ENCODE results near the gene B3GNT9. TPM values are rescaled to one million over a fixed set of nuclear protein-coding genes. Genes with fewer than 3 reads are reported as not detected.

Gene B3GNT9
- total RNA-seq, 2 experiments from 2014 or later, result 2.3 to 3.0 TPM

DNA sequence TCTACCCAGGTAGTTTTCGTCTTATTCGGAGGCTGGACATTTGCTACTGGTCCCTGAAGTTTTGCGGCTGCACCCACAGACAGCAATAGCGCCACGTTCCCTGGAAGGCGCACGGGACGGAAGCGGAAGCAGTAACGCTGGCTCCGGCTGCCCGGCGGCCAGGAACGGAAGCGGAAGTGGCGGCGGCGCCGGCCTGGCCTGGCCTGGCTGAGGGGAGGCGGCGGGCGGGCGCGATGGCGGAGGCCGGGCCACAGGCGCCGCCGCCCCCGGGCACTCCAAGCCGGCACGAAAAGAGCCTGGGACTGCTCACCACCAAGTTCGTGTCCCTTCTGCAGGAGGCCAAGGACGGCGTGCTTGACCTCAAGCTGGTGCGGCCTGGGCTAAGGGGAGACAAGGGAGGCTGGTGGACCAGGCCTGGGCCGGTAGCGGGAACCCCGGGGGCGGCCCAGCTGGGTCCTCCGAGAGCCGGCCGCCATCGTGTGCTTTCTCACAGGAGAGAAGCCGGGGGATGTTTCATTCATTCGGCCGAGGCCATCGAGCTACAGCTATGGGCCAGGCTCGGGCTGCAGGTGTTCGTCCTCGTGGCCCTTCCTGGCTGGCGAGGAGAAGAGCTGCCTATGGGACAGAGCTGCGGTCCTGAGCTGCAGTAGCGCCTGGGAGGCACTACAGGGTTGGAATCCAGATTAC lies 41.3 kb upstream of the B3GNT9 start, which contains the start of gene E2F4:
Gene E2F4 (plus strand): TSS at position 161 of the 687 bp plus-strand sequence. CDS start 73 bp downstream, at position 234.
- peak; percentile 96 for ATAC-seq

DNA sequence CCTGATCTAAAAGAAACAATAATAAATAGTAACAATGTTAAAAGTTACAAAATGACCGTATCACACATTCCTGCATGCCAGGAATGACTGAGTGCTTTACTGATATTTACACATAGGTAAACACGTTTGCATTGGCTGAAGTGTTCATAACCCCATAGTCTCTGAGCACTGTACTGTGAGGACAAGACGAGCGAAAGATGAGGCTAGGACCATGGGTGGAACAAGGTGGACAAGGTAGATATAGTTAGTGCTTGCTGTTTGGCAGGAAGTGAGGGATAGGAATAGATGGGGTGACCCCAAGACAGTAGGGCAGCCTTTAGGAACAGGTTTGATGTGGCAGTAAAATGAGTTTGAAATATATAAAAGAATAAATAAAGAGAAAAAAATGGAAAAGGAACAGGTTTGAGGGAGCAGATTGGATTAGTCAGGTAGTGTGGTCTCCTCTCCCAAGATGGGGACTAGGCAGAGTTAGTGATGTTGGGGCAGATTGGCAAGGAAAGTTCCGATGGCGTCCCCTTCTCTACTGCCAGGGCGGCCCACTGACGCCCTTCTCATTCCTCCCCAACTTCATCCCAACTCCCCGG lies 40.7 kb upstream of the B3GNT9 start:
- intact Hi-C loops (cut with DNase I, micrococcal nuclease), result loop anchor here in 1 of 2 experiments (5.0 kb wide), 1 partner anchor 36 kb away; the partner anchor contains the start of gene TMEM208
- H3K27me3 Mint-ChIP-seq, result no peaks in the 10 kb centered on the region
- H3K4me1 Mint-ChIP-seq, result peaks cover 28% of the 10 kb centered on the region
- H3K4me3 Mint-ChIP-seq, result peak overlapping the region; percentile 93
- H3K9me3 Mint-ChIP-seq (ENCODE audit: low read depth), result no peaks in the 10 kb centered on the region
- POLR2A ChIA-PET, result no interaction called here
- ATAC-seq (peak; percentile 47), DNase-seq (no peak)
- CTCF ChIA-PET, result interaction anchor here (1.3 kb wide), 1 partner anchor 36 kb away, joined by 5 read pairs; no protein-coding TSS in a partner anchor
- peak overlapping the region; percentile 93 for H3K27ac Mint-ChIP-seq
- peaks cover 33% of the 10 kb centered on the region for H3K36me3 Mint-ChIP-seq (ENCODE audit: low read depth)

More for the DNA sequence above, 41.3 kb upstream of the B3GNT9 start, which contains the start of gene E2F4:
- Mint-ChIP-seq H3K4me3 (peak within 1 kb of the TSS; percentile 93), H3K4me1 (peaks cover 32% of the 10 kb centered on the region), H3K27ac (peak within 1 kb of the TSS; percentile 93), H3K9me3 (ENCODE audit: low read depth) (no peaks in the 10 kb centered on the region), H3K27me3 (no peaks in the 10 kb centered on the region), H3K36me3 (ENCODE audit: low read depth) (peaks cover 39% of the 10 kb centered on the region)
- ChIA-PET CTCF (interaction anchor here (0.8 to 1.3 kb wide), 2 partner anchors 33 to 37 kb away, joined by 3 to 5 read pairs; no protein-coding TSS in a partner anchor), POLR2A (no interaction called here)
- DNase-seq, result peak; percentile 92
- intact Hi-C loops (cut with DNase I, micrococcal nuclease), result loop anchor here (1.0 to 5.0 kb wide), 8 partner anchors 9 to 468 kb away; partner anchors contain the start of genes MATCAP1 (in 2 of the 2), TMEM208 (in 2 of the 2), ACD (in 1 of the 2) and ATP6V0D1 (in 1 of the 2)

DNA sequence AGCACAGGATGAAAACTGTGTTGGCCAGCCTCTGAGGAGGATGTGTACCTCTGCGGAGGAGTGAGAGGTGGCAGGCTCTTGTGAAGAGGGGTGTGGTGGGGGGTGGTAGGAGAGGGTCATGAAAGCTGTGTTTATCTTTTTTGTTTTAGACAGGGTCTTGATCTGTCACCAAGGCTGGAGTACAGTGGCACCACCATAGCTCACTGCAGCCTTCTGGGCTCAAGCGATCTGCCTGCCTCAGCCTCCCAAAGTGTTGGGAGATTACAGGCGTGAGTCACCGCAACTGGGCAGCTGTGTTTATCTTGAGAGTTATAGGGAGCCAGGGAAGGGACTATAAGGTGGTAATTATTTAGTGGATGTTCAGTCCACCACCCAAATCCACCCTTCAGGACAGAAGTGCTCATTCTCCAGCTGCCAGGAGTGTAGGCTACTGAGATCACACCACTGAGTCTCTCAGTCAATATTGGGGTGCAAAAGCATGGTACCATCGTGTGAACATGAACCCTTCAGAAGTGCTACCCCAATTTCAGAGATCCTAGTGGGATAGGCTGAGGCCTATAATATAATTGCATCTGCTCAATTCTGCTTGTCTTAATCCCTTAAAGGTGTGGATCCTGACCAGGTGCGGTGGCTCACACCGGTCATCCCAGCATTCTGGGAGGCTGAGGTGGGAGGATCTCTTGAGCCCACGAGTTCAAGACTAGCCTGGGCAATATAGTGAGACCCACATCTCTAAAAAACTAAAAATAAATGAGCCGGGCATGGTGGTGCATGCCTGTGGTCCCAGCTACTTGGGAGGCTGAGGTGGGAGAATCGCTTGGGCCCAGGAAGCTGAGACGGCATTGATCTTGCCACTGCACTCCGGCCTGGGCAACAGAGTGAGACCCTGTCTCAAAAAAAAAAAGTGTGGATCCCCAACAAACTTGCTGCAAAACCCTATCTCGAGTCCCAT lies 39.9 kb upstream of the B3GNT9 start:
- no peak for ATAC-seq
- Mint-ChIP-seq H3K4me1 (peaks cover 24% of the 10 kb centered on the region), H3K9me3 (ENCODE audit: low read depth) (no peaks in the 10 kb centered on the region), H3K36me3 (ENCODE audit: low read depth) (peaks cover 26% of the 10 kb centered on the region), H3K4me3 (peak overlapping the region; percentile 93), H3K27ac (peak overlapping the region; percentile 93), H3K27me3 (no peaks in the 10 kb centered on the region)
- intact Hi-C loops (cut with DNase I, micrococcal nuclease), result loop anchor here in 1 of 2 experiments (5.0 kb wide), 1 partner anchor 37 kb away; the partner anchor contains the start of gene TMEM208
- CTCF ChIA-PET, result interaction anchor here (0.7 to 1.6 kb wide), 3 partner anchors 10 to 33 kb away, joined by 3 to 6 read pairs (median 4); no protein-coding TSS in a partner anchor
- POLR2A ChIA-PET, result no interaction called here
- DNase-seq, result no peak

DNA sequence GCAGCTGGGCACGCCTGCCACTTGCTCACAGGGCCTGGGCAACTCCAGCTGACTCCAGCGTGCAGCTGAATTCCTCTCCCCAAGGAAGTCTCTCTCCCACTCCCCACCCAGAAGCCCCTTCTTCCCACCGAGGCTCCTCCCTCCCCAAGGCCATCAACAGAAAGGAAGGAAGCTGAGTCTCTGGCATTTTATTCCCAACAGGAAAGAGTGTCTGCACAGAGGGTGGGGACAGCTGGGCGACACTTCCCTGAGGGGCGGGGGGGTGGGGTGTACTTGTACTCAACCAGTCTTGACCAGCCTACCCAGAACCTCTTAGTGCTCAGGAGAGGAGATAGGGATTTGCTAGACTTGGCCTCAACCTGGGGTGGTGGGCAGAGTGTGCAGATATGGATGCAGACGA lies 39.2 kb upstream of the B3GNT9 start, which contains the start of gene EXOC3L1:
Gene EXOC3L1 (minus strand): TSS at position 96 of the 400 bp plus-strand sequence. CDS start 460 bp downstream, outside the sequence.
- ChIA-PET CTCF (interaction anchor here (0.7 to 1.6 kb wide), 4 partner anchors 9 to 173 kb away, joined by 3 to 6 read pairs (median 4); no protein-coding TSS in a partner anchor), POLR2A (no interaction called here)
- peaks cover 19% of the 10 kb centered on the region for H3K36me3 Mint-ChIP-seq (ENCODE audit: low read depth)
- H3K27ac Mint-ChIP-seq, result no peak within 1 kb of the TSS
- no peak for ATAC-seq
- H3K4me1 Mint-ChIP-seq, result peaks cover 31% of the 10 kb centered on the region
- peaks cover 5% of the 10 kb centered on the region for H3K27me3 Mint-ChIP-seq
- peak within 1 kb of the TSS; percentile 93 for H3K4me3 Mint-ChIP-seq
- DNase-seq, result no peak
- intact Hi-C loops (cut with DNase I, micrococcal nuclease), result loop anchor here in 1 of 2 experiments (5.0 kb wide), 1 partner anchor 37 kb away; the partner anchor contains the start of gene TMEM208
- no peaks in the 10 kb centered on the region for H3K9me3 Mint-ChIP-seq (ENCODE audit: low read depth)

DNA sequence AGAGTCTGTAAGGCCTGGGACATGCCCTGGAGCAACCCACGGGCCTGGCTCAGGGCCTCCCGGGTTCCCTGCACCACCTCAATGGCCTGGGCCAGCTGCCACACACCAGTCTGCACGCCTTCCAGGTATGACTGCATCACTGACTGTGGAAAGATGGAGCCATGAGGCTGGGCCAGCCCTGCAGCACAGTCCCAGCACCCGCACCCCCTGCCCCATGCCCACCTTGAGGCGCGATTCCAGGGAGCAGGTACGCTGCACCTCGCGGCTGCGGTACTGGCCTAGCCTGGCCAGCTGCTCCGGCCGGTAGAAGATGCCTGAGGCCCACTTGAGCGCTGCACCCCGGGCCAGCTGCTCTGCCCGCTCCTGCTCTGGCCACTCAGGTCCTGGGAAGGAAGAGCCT lies 38.0 kb upstream of the B3GNT9 start:
- Mint-ChIP-seq H3K27ac (no peak overlapping the region), H3K27me3 (peaks cover 6% of the 10 kb centered on the region), H3K9me3 (ENCODE audit: low read depth) (no peaks in the 10 kb centered on the region), H3K4me1 (peaks cover 29% of the 10 kb centered on the region), H3K4me3 (no peak overlapping the region), H3K36me3 (ENCODE audit: low read depth) (peaks cover 9% of the 10 kb centered on the region)
- ChIA-PET CTCF (interaction anchor here (0.9 to 1.6 kb wide), 2 partner anchors 34 to 171 kb away, joined by 3 to 5 read pairs; no protein-coding TSS in a partner anchor), POLR2A (no interaction called here)
- intact Hi-C loops (cut with DNase I, micrococcal nuclease), result loop anchor here in 1 of 2 experiments (10.0 kb wide), 1 partner anchor 896 kb away; the partner anchor contains the start of gene NFATC3
- DNase-seq (no peak), ATAC-seq (no peak)

DNA sequence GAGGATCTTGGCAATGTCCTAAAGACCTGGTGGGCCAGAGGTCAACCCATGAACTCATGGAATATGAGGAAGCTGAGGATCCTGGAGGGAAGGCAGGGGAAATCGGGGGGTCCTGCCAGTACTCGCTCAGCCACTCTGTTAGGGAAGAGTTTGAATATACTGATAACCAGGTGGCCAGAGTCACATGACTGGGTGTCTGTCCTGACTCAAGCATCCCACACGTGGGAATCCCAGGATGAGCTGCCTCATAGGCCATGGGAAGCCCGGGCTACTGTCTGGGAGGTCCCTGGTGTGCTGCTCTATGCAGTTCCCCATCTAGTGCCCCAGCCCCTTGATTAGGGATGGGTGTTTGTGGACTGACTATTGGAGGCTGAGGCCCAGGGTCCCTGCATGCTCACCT lies 37.5 kb upstream of the B3GNT9 start:
- peaks cover 6% of the 10 kb centered on the region for H3K27me3 Mint-ChIP-seq
- DNase-seq (no peak), ATAC-seq (no peak)
- no peak overlapping the region for H3K27ac Mint-ChIP-seq
- H3K4me3 Mint-ChIP-seq, result no peak overlapping the region
- H3K4me1 Mint-ChIP-seq, result peaks cover 24% of the 10 kb centered on the region
- no peaks in the 10 kb centered on the region for H3K9me3 Mint-ChIP-seq (ENCODE audit: low read depth)
- intact Hi-C loops (cut with DNase I, micrococcal nuclease), result loop anchor here in 1 of 2 experiments (10.0 kb wide), 1 partner anchor 896 kb away; the partner anchor contains the start of gene NFATC3
- ChIA-PET POLR2A (no interaction called here), CTCF (interaction anchor here (0.6 to 1.6 kb wide), 2 partner anchors 171 to 239 kb away, joined by 3 to 5 read pairs; no protein-coding TSS in a partner anchor)
- H3K36me3 Mint-ChIP-seq (ENCODE audit: low read depth), result peaks cover 5% of the 10 kb centered on the region

DNA sequence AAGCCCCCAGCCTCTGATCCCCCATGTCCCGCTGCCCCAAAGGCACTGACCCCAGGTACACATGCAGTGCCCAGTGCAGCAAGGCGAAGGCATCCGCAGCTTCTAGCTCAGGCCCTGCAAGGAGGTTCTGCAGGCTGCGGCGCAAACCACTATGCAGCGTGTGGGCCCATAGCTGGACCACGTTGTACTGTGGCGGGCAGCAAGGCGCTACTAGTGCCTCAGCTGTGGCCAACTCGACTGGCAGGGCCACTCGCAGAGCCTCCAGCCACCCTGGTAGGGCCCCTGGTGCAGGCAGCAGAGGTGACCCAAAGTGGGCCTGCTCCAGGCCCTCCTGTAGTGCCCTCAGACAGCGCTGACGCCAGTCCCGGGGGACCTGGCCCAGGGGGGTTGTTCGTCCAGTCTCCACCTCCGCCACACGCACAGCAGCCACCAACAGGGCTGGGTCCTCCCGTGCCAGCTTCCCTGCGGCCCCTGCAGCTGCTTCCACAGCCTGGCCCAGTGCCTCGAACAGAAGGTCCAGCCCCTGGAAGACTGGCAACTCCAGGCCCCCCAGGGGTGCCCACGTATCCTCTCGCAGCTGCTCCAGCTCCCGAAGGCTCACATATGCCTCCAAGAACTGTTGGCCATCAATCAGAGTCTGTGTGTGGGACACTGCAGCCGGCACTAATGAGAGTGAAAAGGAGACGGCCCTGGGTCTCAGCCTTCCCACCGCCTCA lies 36.5 kb upstream of the B3GNT9 start:
- H3K27me3 Mint-ChIP-seq, result peaks cover 6% of the 10 kb centered on the region
- no peaks in the 10 kb centered on the region for H3K9me3 Mint-ChIP-seq (ENCODE audit: low read depth)
- intact Hi-C loops (cut with DNase I, micrococcal nuclease), result loop anchor here in 1 of 2 experiments (10.0 kb wide), 1 partner anchor 897 kb away; the partner anchor contains the start of gene NFATC3
- DNase-seq (no peak), ATAC-seq (no peak)
- peaks cover 18% of the 10 kb centered on the region for H3K4me1 Mint-ChIP-seq
- no peak overlapping the region for H3K4me3 Mint-ChIP-seq
- no peak overlapping the region for H3K27ac Mint-ChIP-seq
- POLR2A ChIA-PET, result no interaction called here
- CTCF ChIA-PET, result interaction anchor here (1.0 kb wide), 1 partner anchor 169 kb away, joined by 4 read pairs; no protein-coding TSS in a partner anchor
- no peaks in the 10 kb centered on the region for H3K36me3 Mint-ChIP-seq (ENCODE audit: low read depth)

DNA sequence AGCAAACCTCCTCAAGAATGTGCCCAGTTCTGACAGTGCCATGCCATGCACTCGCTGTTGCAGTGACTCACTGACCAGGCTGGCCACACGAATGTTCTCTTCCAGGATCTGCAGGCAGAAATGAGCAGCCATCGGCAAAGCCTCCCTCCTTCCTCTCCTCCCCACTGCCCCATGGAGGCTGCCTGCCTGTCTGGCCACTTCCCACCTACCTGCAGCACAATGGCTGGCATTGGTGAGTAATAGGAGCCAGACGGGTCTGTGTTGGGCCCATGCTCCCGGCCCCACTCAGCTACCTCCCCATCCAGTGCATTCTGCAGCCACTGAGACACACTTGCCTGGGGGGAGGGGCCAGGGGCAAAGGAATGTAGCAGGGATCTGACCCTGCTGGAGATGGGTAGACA lies 35.8 kb upstream of the B3GNT9 start:
- ATAC-seq (no peak), DNase-seq (no peak)
- Mint-ChIP-seq H3K27me3 (peaks cover 6% of the 10 kb centered on the region), H3K4me3 (no peak overlapping the region), H3K9me3 (ENCODE audit: low read depth) (no peaks in the 10 kb centered on the region), H3K36me3 (ENCODE audit: low read depth) (no peaks in the 10 kb centered on the region), H3K4me1 (peaks cover 16% of the 10 kb centered on the region), H3K27ac (no peak overlapping the region)
- intact Hi-C loops (cut with DNase I, micrococcal nuclease), result loop anchor here in 1 of 2 experiments (10.0 kb wide), 1 partner anchor 898 kb away; the partner anchor contains the start of gene NFATC3
- ChIA-PET CTCF (interaction anchor here (0.5 to 1.0 kb wide), 3 partner anchors 169 to 1057 kb away, joined by 3 to 4 read pairs (median 3); no protein-coding TSS in a partner anchor), POLR2A (no interaction called here)

DNA sequence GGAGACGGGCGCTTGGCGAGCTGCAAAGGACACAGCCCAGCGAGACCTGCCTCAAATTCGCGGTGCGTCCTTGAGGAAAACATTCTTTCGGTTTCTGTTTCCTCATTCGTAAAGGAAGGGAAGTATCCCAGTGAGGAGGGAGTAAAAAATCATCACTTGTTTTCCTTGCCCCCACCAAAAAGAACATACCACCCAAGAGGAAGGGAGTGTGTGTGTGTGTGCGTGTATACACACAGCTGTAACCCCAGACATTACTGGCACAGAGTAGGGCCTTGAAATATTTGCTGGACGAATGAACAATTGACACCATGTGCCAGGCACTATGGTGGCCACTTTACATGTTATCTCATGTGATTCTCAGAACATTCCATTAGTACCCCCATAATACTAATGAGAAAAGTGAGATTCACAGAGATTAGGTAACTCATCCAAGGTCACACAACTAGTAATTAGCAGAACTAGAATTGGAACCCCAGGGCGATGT lies 34.9 kb upstream of the B3GNT9 start:
- Mint-ChIP-seq H3K9me3 (ENCODE audit: low read depth) (no peaks in the 10 kb centered on the region), H3K27me3 (peaks cover 6% of the 10 kb centered on the region), H3K4me1 (peaks cover 13% of the 10 kb centered on the region), H3K4me3 (no peak overlapping the region), H3K36me3 (ENCODE audit: low read depth) (no peaks in the 10 kb centered on the region), H3K27ac (no peak overlapping the region)
- intact Hi-C loops (cut with DNase I, micrococcal nuclease), result loop anchor here (1.0 to 10.0 kb wide), 8 partner anchors 157 to 899 kb away; partner anchors contain the start of genes CBFB (in 1 of the 2), CTCF (in 1 of the 2) and NFATC3 (in 1 of the 2)
- ATAC-seq, result no peak
- no peak for DNase-seq
- CTCF ChIA-PET, result interaction anchor here (0.7 to 2.2 kb wide), 21 partner anchors 9 to 253 kb away, joined by 3 to 18 read pairs (median 5); partner anchors contain the start of genes FHOD1 and NOL3
- POLR2A ChIA-PET, result interaction anchor here (0.6 to 1.4 kb wide), 3 partner anchors 9 to 168 kb away, joined by 3 to 4 read pairs (median 3); no protein-coding TSS in a partner anchor

All from activated CD4-positive, alpha-beta T cell treated with anti-CD3 and anti-CD28 coated beads for 36 hours (primary cell).